ENCODE data around the gene SPDYE1.
A peak's percentile ranks its signal among the peaks of the same experiment; 100 is the strongest.
"Not testable (repeated sequence)": the region's sequence is repeated elsewhere in the genome, so short reads cannot be mapped to it uniquely, and the experiment has no call there.

Gene SPDYE1

DNA sequence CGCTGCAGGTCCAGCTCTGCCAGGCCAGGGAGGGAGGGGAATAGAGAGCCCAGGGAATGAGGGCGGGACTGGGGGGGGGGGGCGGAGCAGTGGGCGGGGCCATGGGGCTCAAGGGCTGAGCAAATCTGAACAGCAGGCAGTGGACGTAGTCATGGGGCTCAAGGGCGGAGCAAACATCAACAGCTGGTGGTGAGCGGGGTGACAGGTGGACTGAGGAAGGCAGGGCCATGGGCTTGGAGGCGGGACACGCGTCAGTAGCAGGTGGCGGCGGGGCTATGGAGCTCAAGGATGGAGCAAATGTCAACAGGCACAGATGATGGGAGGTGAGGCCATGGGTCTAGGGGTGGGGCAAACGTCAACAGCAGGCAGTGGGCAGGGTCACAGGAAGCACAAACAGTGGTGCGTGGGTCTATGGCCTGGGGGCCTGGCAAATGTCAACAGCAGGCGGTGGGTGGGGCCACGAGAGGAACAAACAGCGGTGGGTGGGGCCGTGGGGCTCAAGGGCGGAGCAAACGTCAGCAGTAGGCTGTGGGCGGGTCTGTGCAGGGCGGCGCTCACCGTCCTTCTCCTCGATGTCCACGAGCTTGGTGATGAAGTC lies 41.4 kb downstream of the SPDYE1 start:
- not testable (repeated sequence) for H3K4me1 ChIP-seq (ENCODE audit: control insufficient read depth in 2 of 2, insufficient read depth in 1 of 2, low read depth in 1 of 2, low read length in 2 of 2); H2BK12ac ChIP-seq (ENCODE audit: low read length); H2BK120ac ChIP-seq (ENCODE audit: low read depth, low read length); H4K8ac ChIP-seq (ENCODE audit: low read depth, low read length); H2BK15ac ChIP-seq (ENCODE audit: low read length); H3K9me3 ChIP-seq (replicated peaks in 1 of 2; ENCODE audit: control insufficient read depth in 2 of 2, insufficient read depth in 1 of 2, low read depth in 1 of 2, low read length in 2 of 2); H3K14ac ChIP-seq (ENCODE audit: low read length); H3K27me3 ChIP-seq (ENCODE audit: control insufficient read depth in 3 of 3, insufficient read depth in 3 of 3, low read depth in 1 of 3, low read length in 3 of 3); H3K79me1 ChIP-seq (ENCODE audit: low read depth, low read length); H3K18ac ChIP-seq (ENCODE audit: low read length); H2BK5ac ChIP-seq (ENCODE audit: low read length); H3K23ac ChIP-seq (ENCODE audit: low read depth, low read length, poor library complexity); H4K91ac ChIP-seq (ENCODE audit: low read depth, low read length, poor library complexity); H3K4ac ChIP-seq (ENCODE audit: low read length); H3K36me3 ChIP-seq (replicated peaks in 1 of 2; ENCODE audit: control insufficient read depth in 2 of 2, insufficient read depth in 2 of 2, low read length in 2 of 2); H2AK5ac ChIP-seq (ENCODE audit: low read depth, low read length); H3K27ac ChIP-seq (replicated peaks; ENCODE audit: low read length)
- H3K4me2 ChIP-seq (ENCODE audit: insufficient read depth, low read length, poor library complexity, severe bottlenecking) = peak overlapping the region; percentile 57
- peak overlapping the region; percentile 21 for H3K9ac ChIP-seq (ENCODE audit: low read depth, low read length, poor library complexity)
- WGBS, 2 donors (ENCODE audit: extremely low coverage in 2 of 2, insufficient read length in 2 of 2, insufficient replicate concordance in 1 of 2) = no CpG with 5 or more reads among the region's 26 CpGs
- peak; percentile 48 for DNase-seq (ENCODE audit: low spot score)
- H3K4me3 ChIP-seq (ENCODE audit: low read length in 2 of 2) = peak overlapping the region in 1 of 2 donors; percentile 69
- H2AFZ ChIP-seq (ENCODE audit: low read length) = peak overlapping the region; percentile 14

GRCh38 chr7:44039800-44040492 lies 42.2 kb downstream of the SPDYE1 start:
- H3K14ac ChIP-seq (ENCODE audit: low read length); H3K36me3 ChIP-seq (replicated peaks in 1 of 2; ENCODE audit: control insufficient read depth in 2 of 2, insufficient read depth in 2 of 2, low read length in 2 of 2); H2AK5ac ChIP-seq (ENCODE audit: low read depth, low read length); H2BK120ac ChIP-seq (ENCODE audit: low read depth, low read length); H4K91ac ChIP-seq (ENCODE audit: low read depth, low read length, poor library complexity); H2BK5ac ChIP-seq (ENCODE audit: low read length); H2BK15ac ChIP-seq (ENCODE audit: low read length); H3K27me3 ChIP-seq (ENCODE audit: control insufficient read depth in 3 of 3, insufficient read depth in 3 of 3, low read depth in 1 of 3, low read length in 3 of 3); H3K9ac ChIP-seq (ENCODE audit: low read depth, low read length, poor library complexity); H3K27ac ChIP-seq (replicated peaks; ENCODE audit: low read length); H4K8ac ChIP-seq (ENCODE audit: low read depth, low read length); H3K18ac ChIP-seq (ENCODE audit: low read length); H3K4me1 ChIP-seq (ENCODE audit: control insufficient read depth in 2 of 2, insufficient read depth in 1 of 2, low read depth in 1 of 2, low read length in 2 of 2); H3K4ac ChIP-seq (ENCODE audit: low read length); H3K79me1 ChIP-seq (ENCODE audit: low read depth, low read length); H3K9me3 ChIP-seq (replicated peaks in 1 of 2; ENCODE audit: control insufficient read depth in 2 of 2, insufficient read depth in 1 of 2, low read depth in 1 of 2, low read length in 2 of 2); H2BK12ac ChIP-seq (ENCODE audit: low read length); H3K23ac ChIP-seq (ENCODE audit: low read depth, low read length, poor library complexity); DNase-seq (ENCODE audit: low spot score): not testable (repeated sequence)
- WGBS, 2 donors (ENCODE audit: extremely low coverage in 2 of 2, insufficient read length in 2 of 2, insufficient replicate concordance in 1 of 2) = no CpG with 5 or more reads among the region's 40 CpGs
- H3K4me2 ChIP-seq (ENCODE audit: insufficient read depth, low read length, poor library complexity, severe bottlenecking) = peak overlapping the region; percentile 18
- H2AFZ ChIP-seq (ENCODE audit: low read length) = peak overlapping the region; percentile 88
- peak overlapping the region in 1 of 2 donors; percentile 29 for H3K4me3 ChIP-seq (ENCODE audit: low read length in 2 of 2)

GRCh38 chr7:44040493-44040891 lies 42.8 kb downstream of the SPDYE1 start:
- H4K91ac ChIP-seq (ENCODE audit: low read depth, low read length, poor library complexity); H2BK15ac ChIP-seq (ENCODE audit: low read length); DNase-seq (ENCODE audit: low spot score); H2BK12ac ChIP-seq (ENCODE audit: low read length); H3K4me1 ChIP-seq (ENCODE audit: control insufficient read depth in 2 of 2, insufficient read depth in 1 of 2, low read depth in 1 of 2, low read length in 2 of 2); H3K27ac ChIP-seq (replicated peaks; ENCODE audit: low read length); H2BK5ac ChIP-seq (ENCODE audit: low read length); H3K79me1 ChIP-seq (ENCODE audit: low read depth, low read length); H3K9me3 ChIP-seq (replicated peaks in 1 of 2; ENCODE audit: control insufficient read depth in 2 of 2, insufficient read depth in 1 of 2, low read depth in 1 of 2, low read length in 2 of 2); H3K27me3 ChIP-seq (ENCODE audit: control insufficient read depth in 3 of 3, insufficient read depth in 3 of 3, low read depth in 1 of 3, low read length in 3 of 3); H3K9ac ChIP-seq (ENCODE audit: low read depth, low read length, poor library complexity); H3K4ac ChIP-seq (ENCODE audit: low read length); H3K23ac ChIP-seq (ENCODE audit: low read depth, low read length, poor library complexity); H3K36me3 ChIP-seq (replicated peaks in 1 of 2; ENCODE audit: control insufficient read depth in 2 of 2, insufficient read depth in 2 of 2, low read length in 2 of 2); H2BK120ac ChIP-seq (ENCODE audit: low read depth, low read length); H3K14ac ChIP-seq (ENCODE audit: low read length); H2AK5ac ChIP-seq (ENCODE audit: low read depth, low read length): not testable (repeated sequence)
- no CpG with 5 or more reads among the region's 46 CpGs for WGBS, 2 donors (ENCODE audit: extremely low coverage in 2 of 2, insufficient read length in 2 of 2, insufficient replicate concordance in 1 of 2)
- H2AFZ ChIP-seq (ENCODE audit: low read length) = peak overlapping the region; percentile 88
- H3K18ac ChIP-seq (ENCODE audit: low read length) = peak overlapping the region; percentile 87
- H3K4me3 ChIP-seq (ENCODE audit: low read length in 2 of 2) = peak overlapping the region; percentile 42 to 50
- H3K4me2 ChIP-seq (ENCODE audit: insufficient read depth, low read length, poor library complexity, severe bottlenecking) = peak overlapping the region; percentile 49
- peak overlapping the region; percentile 65 for H4K8ac ChIP-seq (ENCODE audit: low read depth, low read length)

DNA sequence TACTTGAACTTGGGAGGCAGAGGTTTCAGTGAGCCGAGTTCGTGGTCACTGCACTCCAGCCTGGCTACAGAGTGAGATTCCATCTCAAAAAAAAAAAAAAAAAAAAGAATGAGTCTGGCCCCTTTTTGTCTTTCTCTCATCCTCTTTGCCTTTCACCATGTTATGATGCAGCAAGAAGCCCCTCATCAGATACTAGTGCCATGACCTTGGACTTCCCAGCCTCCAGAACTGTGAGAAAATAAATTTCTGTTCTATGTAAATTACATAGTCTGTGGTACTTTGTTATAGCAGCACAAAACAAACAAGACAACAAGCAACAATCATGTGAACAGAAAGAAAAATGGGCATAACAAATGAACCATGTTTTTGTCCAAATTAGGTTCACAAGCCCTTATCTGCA lies 44.5 kb downstream of the SPDYE1 start:
- Histone ChIP-seq H3K9ac (ENCODE audit: low read depth, low read length, poor library complexity) (no peak overlapping the region), H3K23ac (ENCODE audit: low read depth, low read length, poor library complexity) (no peak overlapping the region), H4K8ac (ENCODE audit: low read depth, low read length) (no peak overlapping the region), H3K27me3 (ENCODE audit: control insufficient read depth in 3 of 3, insufficient read depth in 3 of 3, low read depth in 1 of 3, low read length in 3 of 3) (peaks cover 0 to 8% (median 0%) of the 10 kb centered on the region in 3 experiments), H2BK12ac (ENCODE audit: low read length) (no peak overlapping the region), H3K36me3 (replicated peaks in 1 of 2; ENCODE audit: control insufficient read depth in 2 of 2, insufficient read depth in 2 of 2, low read length in 2 of 2) (peaks cover 4 to 14% of the 10 kb centered on the region in 2 donors), H3K9me3 (replicated peaks in 1 of 2; ENCODE audit: control insufficient read depth in 2 of 2, insufficient read depth in 1 of 2, low read depth in 1 of 2, low read length in 2 of 2) (no peaks in the 10 kb centered on the region), H3K4ac (ENCODE audit: low read length) (no peak overlapping the region), H3K79me1 (ENCODE audit: low read depth, low read length) (peaks cover 7% of the 10 kb centered on the region), H4K91ac (ENCODE audit: low read depth, low read length, poor library complexity) (no peak overlapping the region), H2BK120ac (ENCODE audit: low read depth, low read length) (no peak overlapping the region), H3K14ac (ENCODE audit: low read length) (no peak overlapping the region), H3K27ac (replicated peaks; ENCODE audit: low read length) (no peak overlapping the region), H2AFZ (ENCODE audit: low read length) (no peak overlapping the region), H3K18ac (ENCODE audit: low read length) (no peak overlapping the region), H2BK5ac (ENCODE audit: low read length) (no peak overlapping the region), H3K4me3 (ENCODE audit: low read length in 2 of 2) (no peak overlapping the region), H2BK15ac (ENCODE audit: low read length) (no peak overlapping the region), H3K4me1 (ENCODE audit: control insufficient read depth in 2 of 2, insufficient read depth in 1 of 2, low read depth in 1 of 2, low read length in 2 of 2) (peaks cover 0 to 10% of the 10 kb centered on the region in 2 donors), H3K4me2 (ENCODE audit: insufficient read depth, low read length, poor library complexity, severe bottlenecking) (no peak overlapping the region), H2AK5ac (ENCODE audit: low read depth, low read length) (no peak overlapping the region)
- no peak for DNase-seq (ENCODE audit: low spot score)
- no CpG with 5 or more reads among the region's 2 CpGs for WGBS, 2 donors (ENCODE audit: extremely low coverage in 2 of 2, insufficient read length in 2 of 2, insufficient replicate concordance in 1 of 2)
